K562 (cell line): ENCODE results near the gene GLRX5. TPM values are rescaled to one million over a fixed set of nuclear protein-coding genes. Genes with fewer than 3 reads are reported as not detected.

ENCODE experiments used
- ATAC-seq: fragments of 200-7000 bp; cut with Tn5 transposase; 3 replicates; pipeline ENCODE4 v1.9.1; 2020; ENCODE audit warnings: moderate library complexity
- BruUV-seq: library from RNA; stranded (reverse); fragments of 400-500 nt; replicated peaks from 2 replicates; lab custom pipeline; 2021; lab: Mats Ljungman, UMichigan
- CTCF ChIA-PET: fragments of 300-600 bp; formaldehyde crosslinking; extraction: SDS; loops from one replicate; lab custom pipeline; 2021; ENCODE audit warnings: low intra/inter-chr PET ratio; lab: Yijun Ruan, JAX
- POLR2A ChIA-PET: fragments of 300-600, 350-650 bp; sonication (Branson Sonifier 250); formaldehyde crosslinking; extraction: SDS; loops from one replicate; lab custom pipeline; 2021; ENCODE audit warnings: antibody characterized with exemption, inconsistent platforms; lab: Yijun Ruan, JAX
- DNase-seq, 4 experiments: peaks; one replicate each; pipeline versions ENCODE4 v3.0.0 to v3.0.0-alpha.2; 2011 to 2018; ENCODE audit warnings: low spot score in 3 of 4, mixed read lengths in 3 of 4; ENCODE audit errors: extremely low read depth in 1 of 4
- FAIRE-seq: peaks from 2 replicates; lab custom pipeline; 2011; peaks lifted over from hg19 to GRCh38; lab: Jason Lieb, UNC
- H2AFZ ChIP-seq: 2 replicates; pipeline ENCODE4 v1.6.0; 2011; ENCODE audit warnings: low read depth, low read length, control low read depth, inconsistent platforms
- H3K27ac ChIP-seq: fragments of 200-600 bp; 3 replicates; pipeline ENCODE4 v1.8.0; 2011; ENCODE audit warnings: low read depth, mild to moderate bottlenecking, control low read depth, inconsistent platforms, low read length, moderate library complexity, mixed read lengths; ENCODE audit errors: extremely low read depth
- H3K27me3 ChIP-seq, 2 experiments: fragments of 300-600 bp in 1 of 2; 2 replicates in 1 of 2; 3 replicates in 1 of 2; pipeline versions ENCODE4 v1.6.0 to v1.8.0; 2011; ENCODE audit warnings: inconsistent platforms in 2 of 2, low read length in 2 of 2, mild to moderate bottlenecking in 1 of 2, mixed read lengths in 1 of 2, moderate library complexity in 1 of 2; ENCODE audit not compliant: control insufficient read depth in 2 of 2, insufficient read depth in 2 of 2
- H3K36me3 ChIP-seq: fragments of 300-600 bp; 3 replicates; pipeline ENCODE4 v1.8.0; 2011; ENCODE audit warnings: mild to moderate bottlenecking, low read length, inconsistent platforms; ENCODE audit not compliant: control insufficient read depth, insufficient read depth
- H3K4me1 ChIP-seq, 2 experiments: fragments of 200-600 bp in 1 of 2; replicated peaks in 1 of 2; 2 replicates in 1 of 2; 3 replicates in 1 of 2; pipeline versions ENCODE4 v1.5.1 to v1.8.0; 2011; ENCODE audit warnings: inconsistent platforms in 2 of 2, low read length in 2 of 2, mild to moderate bottlenecking in 1 of 2, mixed read lengths in 1 of 2, moderate library complexity in 1 of 2; ENCODE audit not compliant: control insufficient read depth in 2 of 2, insufficient read depth in 2 of 2
- H3K4me2 ChIP-seq: 2 replicates; pipeline ENCODE4 v1.6.1; 2011; ENCODE audit warnings: low read length, control low read depth, inconsistent platforms, mixed read lengths; ENCODE audit not compliant: insufficient read depth
- H3K4me3 ChIP-seq: fragments of 200-600 bp; sonication (generic), shearing (Covaris generic); 2 replicates; pipeline ENCODE4 v1.5.1; 2016; ENCODE audit warnings: control low read depth, inconsistent platforms
- H3K79me2 ChIP-seq: fragments of 200-600 bp; 3 replicates; pipeline ENCODE4 v1.8.0; 2011; ENCODE audit warnings: low read length, inconsistent platforms; ENCODE audit not compliant: control insufficient read depth, insufficient read depth
- H3K9ac ChIP-seq, 2 experiments: 2 replicates each; pipeline versions ENCODE4 v1.6.0 to v1.6.1; 2011; ENCODE audit warnings: low read depth in 2 of 2, low read length in 2 of 2, control low read depth in 1 of 2, inconsistent platforms in 1 of 2, mild to moderate bottlenecking in 1 of 2, mixed read lengths in 1 of 2; ENCODE audit not compliant: insufficient read depth in 1 of 2
- H3K9me1 ChIP-seq: one replicate; pipeline ENCODE4 v1.6.0; 2011; ENCODE audit warnings: inconsistent platforms, mild to moderate bottlenecking, low read length, moderate library complexity; ENCODE audit not compliant: control insufficient read depth, insufficient read depth
- H3K9me3 ChIP-seq: replicated peaks from 2 replicates; pipeline ENCODE4 v1.5.1; 2011; ENCODE audit warnings: low read depth, low read length, inconsistent platforms; ENCODE audit not compliant: control insufficient read depth, insufficient read depth
- H4K20me1 ChIP-seq: replicated peaks from 2 replicates; pipeline ENCODE4 v1.6.1; 2011; ENCODE audit warnings: low read length, inconsistent platforms, mixed read lengths; ENCODE audit not compliant: control insufficient read depth, insufficient read depth
- RBBP5 ChIP-seq: fragments of 200-600 bp; sonication (generic); IDR thresholded peaks from 2 replicates; pipeline ENCODE4 v1.6.1; 2012; ENCODE audit warnings: borderline replicate concordance, mild to moderate bottlenecking, low read length, control low read depth, inconsistent platforms; ENCODE audit not compliant: insufficient read depth, poor library complexity, severe bottlenecking
- SIN3A ChIP-seq, 2 experiments: fragments of 150-350 bp in 1 of 2; IDR thresholded peaks; 2 replicates each; pipeline ENCODE4 v1.6.1; 2011 to 2016; ENCODE audit warnings: borderline replicate concordance in 2 of 2, low read depth in 2 of 2, low read length in 2 of 2, mild to moderate bottlenecking in 2 of 2, moderate library complexity in 2 of 2; ENCODE audit not compliant: control insufficient read depth in 1 of 2
- WGBS: fragments of 100-300 bp; shearing (Covaris generic); methylation state at CpG from one replicate; pipeline ENCODE4 v1.1.6; 2016; ENCODE audit warnings: low coverage, mixed read lengths; ENCODE audit not compliant: insufficient coverage; ENCODE audit errors: missing lambda C conversion rate; 5-methylcytosine and 5-hydroxymethylcytosine counted together
- in situ Hi-C: fragments of 300-500 bp; cut with MboI; formaldehyde crosslinking; loops from 4 replicates; pipeline ENCODE4 v1.15.0; 2018; ENCODE audit warnings: inconsistent platforms, mixed read lengths
- intact Hi-C: fragments of 100-400 bp; cut with micrococcal nuclease; formaldehyde crosslinking; loops from 2 replicates; pipeline ENCODE4 v1.14.2; 2022
- polyA plus RNA-seq, 8 experiments: library from polyadenylated mRNA; depleted of rRNA in 4 of 8; stranded (reverse) in 5 of 8; unstranded in 3 of 8; fragments of >200 nt; fragmentation: Nextera tagmentation in 2 of 8; fragmentation: Illumina TruSeq in 1 of 8; extraction: Ambion mirVana in 2 of 8; extraction: Trizol in 1 of 8; gene quantifications; 2 replicates each; pipeline versions ENCODE4 v1.2.1 to v1.2.3, GENCODE V29; 2011 to 2014; ENCODE audit warnings: inconsistent platforms in 1 of 8, missing spikeins in 1 of 8
- total RNA-seq, 7 experiments: library from RNA; depleted of rRNA in 6 of 7; stranded (reverse); fragments of >200 nt in 6 of 7; fragmentation: Illumina TruSeq in 2 of 7; extraction: Trizol in 2 of 7; gene quantifications; 2 replicates each; pipeline versions ENCODE4 v1.2.1 to v1.2.3, GENCODE V29; 2011 to 2021; ENCODE audit warnings: low replicate concordance in 1 of 7
- TF ChIP-seq, protein P1 (sequence below): fragments of 450-650 bp; IDR thresholded peaks from 2 replicates; pipeline ENCODE4 v1.6.1; 2016; ENCODE audit warnings: missing biosample characterization, missing genetic modification characterization

The GLRX5 gene
- total and polyA plus RNA-seq, 9 of the 15 experiments (the other 6 are each of a cell fraction or from before 2014, with no cell fraction given) = 16.7 to 96.8 (median 66.8) TPM

DNA sequence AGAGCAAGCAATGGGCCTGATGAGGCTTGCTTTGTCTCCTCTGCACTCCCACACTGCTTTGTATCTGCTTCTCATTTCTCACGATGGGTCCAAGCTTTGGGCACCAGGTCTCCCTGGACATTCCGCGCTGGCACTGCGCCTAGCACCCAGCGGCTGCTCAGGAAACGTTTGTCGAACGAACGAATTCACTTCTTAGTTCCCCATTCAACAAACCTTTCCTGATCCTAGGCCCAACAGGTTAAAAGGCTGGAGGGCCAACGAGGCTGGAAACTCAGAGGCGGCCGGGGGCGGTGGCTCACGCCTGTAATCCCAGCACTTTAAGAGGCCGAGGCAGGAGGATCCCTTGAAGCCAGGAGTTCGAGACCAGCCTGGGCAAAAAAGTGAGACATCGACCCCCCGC, 1.0 kb upstream of the GLRX5 start:
- peak overlapping the region; percentile 86 for H3K4me3 ChIP-seq
- TF ChIP-seq, protein P1, sequence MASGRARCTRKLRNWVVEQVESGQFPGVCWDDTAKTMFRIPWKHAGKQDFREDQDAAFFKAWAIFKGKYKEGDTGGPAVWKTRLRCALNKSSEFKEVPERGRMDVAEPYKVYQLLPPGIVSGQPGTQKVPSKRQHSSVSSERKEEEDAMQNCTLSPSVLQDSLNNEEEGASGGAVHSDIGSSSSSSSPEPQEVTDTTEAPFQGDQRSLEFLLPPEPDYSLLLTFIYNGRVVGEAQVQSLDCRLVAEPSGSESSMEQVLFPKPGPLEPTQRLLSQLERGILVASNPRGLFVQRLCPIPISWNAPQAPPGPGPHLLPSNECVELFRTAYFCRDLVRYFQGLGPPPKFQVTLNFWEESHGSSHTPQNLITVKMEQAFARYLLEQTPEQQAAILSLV (tag) = no peak
- 0 out of 4 replicates have a peak, but pooled peaks of 1 of the 2 experiments have one; percentile 27 for TF ChIP-seq SIN3A (IDR thresholded peaks at IDR 0.05; ENCODE audit: borderline replicate concordance in 2 of 2, control insufficient read depth in 1 of 2, low read depth in 2 of 2, low read length in 2 of 2)
- TF ChIP-seq RBBP5 = peak; percentile 3
- no peaks in the 10 kb centered on the region for H3K27me3 ChIP-seq
- WGBS = 1% methylated on average over 18 of the region's 18 CpGs
- peak overlapping the region; percentile 77 to 93 for H3K9ac ChIP-seq
- H3K36me3 ChIP-seq = peaks cover 38% of the 10 kb centered on the region; the same call in 2 of the 3 replicates
- no peaks in the 10 kb centered on the region for H3K9me3 ChIP-seq
- in situ Hi-C loops (no loop called here), intact Hi-C loops (no loop called here)
- CTCF ChIA-PET = no interaction called here
- no peak overlapping the region for H2AFZ ChIP-seq
- TSS peak; percentile 65 for BruUV-seq
- peak overlapping the region; percentile 94 for H3K27ac ChIP-seq
- H3K4me1 ChIP-seq = peaks cover 7 to 22% of the 10 kb centered on the region in 2 experiments; a peak in 4 of 5 replicates
- DNase-seq (no peak), ATAC-seq (no peak), FAIRE-seq (no peak)
- peaks cover 93% of the 10 kb centered on the region for H3K79me2 ChIP-seq
- peaks cover 18% of the 10 kb centered on the region; the same call in 1 of the 2 replicates for H4K20me1 ChIP-seq
- no peaks in the 10 kb centered on the region for H3K9me1 ChIP-seq
- POLR2A ChIA-PET = interaction anchor here (0.6 to 3.0 kb wide), 3 partner anchors 11 to 185 kb away, joined by 3 to 11 read pairs (median 4); no protein-coding TSS in a partner anchor
- H3K4me2 ChIP-seq = peak overlapping the region; percentile 100
